ENCODE results near the gene CDADC1. TPM values are rescaled to one million over a fixed set of nuclear protein-coding genes. Genes with fewer than 3 reads are reported as not detected.

CDADC1 gene
- total and polyA plus RNA-seq, 4 donors: 3.0 to 6.1 (median 4.5) TPM

GRCh38 chr13:49300739-49301589 is 53.2 kb downstream of the CDADC1 start:
- no peaks in the 10 kb centered on the region for H3K9me3 ChIP-seq (ENCODE audit: control insufficient read depth in 4 of 4, low read length in 3 of 4)
- peak; percentile 44 for DNase-seq (ENCODE audit: low spot score)
- WGBS: 40% methylated on average over 20 of the region's 20 CpGs
- no peaks in the 10 kb centered on the region for H3K27me3 ChIP-seq (ENCODE audit: control insufficient read depth in 4 of 4, insufficient read depth in 4 of 4, low read length in 3 of 4)
- H3K9ac ChIP-seq (ENCODE audit: low read depth in 1 of 2, low read length in 2 of 2): peak overlapping the region; percentile 15 to 52
- H3K4me3 ChIP-seq (ENCODE audit: low read depth in 1 of 3, low read length in 3 of 3): peak overlapping the region in 2 of 3 donors; percentile 35 to 37
- TF ChIP-seq JUND (IDR thresholded peaks at IDR 0.05): no peak
- TF ChIP-seq HNF4A (conservative IDR thresholded peaks at IDR 0.05): peak in 1 of 2 donors; percentile 14
- TF ChIP-seq RAD21 (IDR thresholded peaks at IDR 0.05): peak; percentile 99
- TF ChIP-seq YY1 (IDR thresholded peaks at IDR 0.05): peak; percentile 39
- peak; percentile 89 for TF ChIP-seq CTCF (IDR thresholded peaks at IDR 0.05; ENCODE audit: low read depth, low read length, missing input control)
- no peak overlapping the region for H3K27ac ChIP-seq (ENCODE audit: low read depth in 1 of 2, low read length in 2 of 2)
- peaks cover 0 to 14% (median 5%) of the 10 kb centered on the region in 4 donors for H3K4me1 ChIP-seq (ENCODE audit: control insufficient read depth in 4 of 4, insufficient read depth in 4 of 4, low read length in 3 of 4)
- H3K36me3 ChIP-seq (ENCODE audit: control insufficient read depth in 4 of 4, insufficient read depth in 3 of 4, low read depth in 1 of 4, low read length in 3 of 4): no peaks in the 10 kb centered on the region

GRCh38 chr13:49302222-49302621 is 54.5 kb downstream of the CDADC1 start:
- no peaks in the 10 kb centered on the region for H3K9me3 ChIP-seq (ENCODE audit: control insufficient read depth in 4 of 4, low read length in 3 of 4)
- no peaks in the 10 kb centered on the region for H3K27me3 ChIP-seq (ENCODE audit: control insufficient read depth in 4 of 4, insufficient read depth in 4 of 4, low read length in 3 of 4)
- no peak overlapping the region for H3K27ac ChIP-seq (ENCODE audit: low read depth in 1 of 2, low read length in 2 of 2)
- 94% methylated on average over 7 of the region's 7 CpGs for WGBS
- DNase-seq (ENCODE audit: low spot score): no peak
- TF ChIP-seq, protein P1, sequence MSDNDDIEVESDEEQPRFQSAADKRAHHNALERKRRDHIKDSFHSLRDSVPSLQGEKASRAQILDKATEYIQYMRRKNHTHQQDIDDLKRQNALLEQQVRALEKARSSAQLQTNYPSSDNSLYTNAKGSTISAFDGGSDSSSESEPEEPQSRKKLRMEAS (IDR thresholded peaks at IDR 0.05): no peak
- no peak for TF ChIP-seq RXRA (IDR thresholded peaks at IDR 0.05)
- no peak for TF ChIP-seq JUND (IDR thresholded peaks at IDR 0.05)
- TF ChIP-seq, protein P2, sequence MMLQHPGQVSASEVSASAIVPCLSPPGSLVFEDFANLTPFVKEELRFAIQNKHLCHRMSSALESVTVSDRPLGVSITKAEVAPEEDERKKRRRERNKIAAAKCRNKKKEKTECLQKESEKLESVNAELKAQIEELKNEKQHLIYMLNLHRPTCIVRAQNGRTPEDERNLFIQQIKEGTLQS (IDR thresholded peaks at IDR 0.05): no peak
- TF ChIP-seq EGR1 (IDR thresholded peaks at IDR 0.05; ENCODE audit: low read depth in 2 of 2): no peak
- TF ChIP-seq SP1 (IDR thresholded peaks at IDR 0.05): no peak
- TF ChIP-seq GABPA (IDR thresholded peaks at IDR 0.05 in 1 of 2, conservative IDR thresholded peaks at IDR 0.05 in 1 of 2): no peak
- no peak for TF ChIP-seq FOXA1 (IDR thresholded peaks at IDR 0.05)
- TF ChIP-seq TAF1 (conservative IDR thresholded peaks at IDR 0.05): no peak
- TF ChIP-seq RAD21 (IDR thresholded peaks at IDR 0.05): no peak
- TF ChIP-seq ZBTB33 (IDR thresholded peaks at IDR 0.05): no peak
- no peak for TF ChIP-seq HNF4A (conservative IDR thresholded peaks at IDR 0.05)
- no peaks in the 10 kb centered on the region for H3K36me3 ChIP-seq (ENCODE audit: control insufficient read depth in 4 of 4, insufficient read depth in 3 of 4, low read depth in 1 of 4, low read length in 3 of 4)
- H3K4me1 ChIP-seq (ENCODE audit: control insufficient read depth in 4 of 4, insufficient read depth in 4 of 4, low read length in 3 of 4): peaks cover 0 to 14% (median 5%) of the 10 kb centered on the region in 4 donors
- no peak overlapping the region for H3K9ac ChIP-seq (ENCODE audit: low read depth in 1 of 2, low read length in 2 of 2)
- no peak overlapping the region for H3K4me3 ChIP-seq (ENCODE audit: low read depth in 1 of 3, low read length in 3 of 3)
